ENCODE results near the gene GDPD5. TPM values are rescaled to one million over a fixed set of nuclear protein-coding genes. Genes with fewer than 3 reads are reported as not detected.

The GDPD5 gene
- total RNA-seq, 1 experiment from 2014 or later, result 7.8 TPM

DNA sequence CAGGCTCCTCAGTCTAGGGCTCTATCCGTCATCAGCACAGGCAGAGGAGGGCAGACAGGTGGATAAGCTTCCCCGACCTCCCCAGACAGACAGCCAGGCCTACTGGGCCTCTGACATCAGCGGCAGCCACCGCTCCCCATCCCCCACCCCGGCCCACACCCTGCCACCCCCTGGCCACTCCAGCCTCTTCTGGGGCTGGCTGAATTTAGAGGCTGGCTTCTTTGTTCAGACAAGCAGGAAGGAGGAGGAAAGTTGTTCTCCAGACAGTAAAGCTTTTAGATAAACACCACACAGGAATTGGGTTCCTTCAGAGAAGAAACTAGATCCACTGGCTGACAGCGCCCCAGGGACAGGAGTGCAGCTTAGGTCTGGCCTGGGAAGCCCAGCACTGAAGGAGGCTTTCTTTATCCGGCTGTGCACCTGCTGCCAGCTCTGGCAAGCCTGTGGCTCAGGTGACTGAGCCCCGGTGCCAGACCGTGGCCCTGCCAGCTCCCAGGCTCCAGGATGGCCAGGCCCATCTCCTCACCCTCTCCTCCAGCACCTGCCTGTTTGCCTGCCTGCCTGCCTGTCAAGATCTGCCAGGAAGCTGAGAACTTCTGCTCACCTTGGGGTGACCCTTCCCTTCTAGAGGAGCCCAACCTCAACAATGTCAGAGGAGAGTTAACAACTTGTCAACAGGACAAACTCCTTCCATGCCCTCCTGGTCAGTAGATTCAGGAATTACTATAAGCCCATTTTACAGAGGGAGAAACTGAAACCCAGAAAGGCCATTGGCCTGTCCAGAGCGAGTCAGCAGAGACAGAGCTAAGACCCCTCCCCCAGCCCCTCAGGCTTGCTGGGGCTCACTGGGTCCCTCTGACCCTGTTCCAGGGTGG is 48.8 kb downstream of the GDPD5 start:
- no peak for DNase-seq
- no peak overlapping the region for H3K4me3 Mint-ChIP-seq
- H3K18ac ChIP-seq (ENCODE audit: insufficient read length, low read depth, low read length), result no peak overlapping the region
- TF ChIP-seq CTCF (conservative IDR thresholded peaks at IDR 0.05), result no peak
- no CpG with 5 or more reads among the region's 10 CpGs for WGBS (ENCODE audit: extremely low coverage, insufficient read length, low lambda C conversion rate)
- H3K23me2 ChIP-seq (ENCODE audit: insufficient read length, low read depth, low read length, poor library complexity, severe bottlenecking), result no peaks in the 10 kb centered on the region
- no peak overlapping the region for H2BK15ac ChIP-seq (ENCODE audit: low read depth, low read length)
- H3T11ph ChIP-seq (ENCODE audit: low read length), result no peak overlapping the region
- H4K20me1 ChIP-seq (ENCODE audit: control insufficient read depth, insufficient read depth, insufficient read length), result no peaks in the 10 kb centered on the region
- no peaks in the 10 kb centered on the region for H3K79me1 ChIP-seq (ENCODE audit: insufficient read depth, low read depth, low read length, poor library complexity, severe bottlenecking)
- no peak overlapping the region for H3K4ac ChIP-seq (ENCODE audit: low read depth, low read length)
- no peak overlapping the region for H3K9ac ChIP-seq (ENCODE audit: extremely low read depth, insufficient read length, low read length)
- no peak overlapping the region for H2AK5ac ChIP-seq (ENCODE audit: insufficient read length, low read length)
- no peak overlapping the region for H3K23ac ChIP-seq (ENCODE audit: insufficient read length, low read depth, low read length)
- no peak overlapping the region for H3K14ac ChIP-seq (ENCODE audit: insufficient read depth, low read length)
- H3K27me3 ChIP-seq (ENCODE audit: insufficient read depth, low read length), result no peaks in the 10 kb centered on the region
- no peak overlapping the region for H3K56ac ChIP-seq (ENCODE audit: insufficient read length, low read depth, low read length)
- H4K8ac ChIP-seq (replicated peaks; ENCODE audit: insufficient read length, low read depth, low read length), result no peak overlapping the region
- no peaks in the 10 kb centered on the region for H3K9me3 ChIP-seq (ENCODE audit: control insufficient read depth, low read depth, low read length)
- no peak overlapping the region for H2BK5ac ChIP-seq (ENCODE audit: insufficient read length, low read length)
- no peaks in the 10 kb centered on the region for H3K36me3 Mint-ChIP-seq (ENCODE audit: insufficient read depth in 1 of 3, low read depth in 3 of 3)
- H2AFZ ChIP-seq (ENCODE audit: low read length), result no peak overlapping the region
- no peak overlapping the region for H2BK120ac ChIP-seq (ENCODE audit: low read depth, low read length, poor library complexity, severe bottlenecking)
- H3K9me3 Mint-ChIP-seq, result no peaks in the 10 kb centered on the region; a peak in 1 of 5 replicates
- H3K79me2 ChIP-seq (ENCODE audit: insufficient read depth, low read length), result no peaks in the 10 kb centered on the region
- H2BK12ac ChIP-seq (ENCODE audit: insufficient read length, low read depth, low read length), result no peak overlapping the region
- no peaks in the 10 kb centered on the region for H3K4me1 ChIP-seq (ENCODE audit: insufficient read depth, low read length)
- H3K27me3 Mint-ChIP-seq (ENCODE audit: low read depth), result no peaks in the 10 kb centered on the region
- no peak overlapping the region for H2BK20ac ChIP-seq (ENCODE audit: low read depth, low read length, poor library complexity, severe bottlenecking)
- no peak overlapping the region for H4K91ac ChIP-seq (ENCODE audit: insufficient read length, low read depth, low read length)
- peaks cover 15 to 31% of the 10 kb centered on the region in 2 experiments for H3K4me1 Mint-ChIP-seq
- H3K27ac Mint-ChIP-seq, result peak overlapping the region in 1 of 3 experiments; percentile 28; a peak in 1 of 7 replicates
- H4K5ac ChIP-seq (ENCODE audit: insufficient read length, low read depth, low read length), result no peak overlapping the region
- no peak overlapping the region for H3K4me2 ChIP-seq (ENCODE audit: insufficient read depth, insufficient read length, low read length)
- H3K27ac ChIP-seq (ENCODE audit: insufficient read length, low read depth, low read length), result no peak overlapping the region
